ENCODE measurements around the gene ADA. TPM values are rescaled to one million over a fixed set of nuclear protein-coding genes. Genes with fewer than 3 reads are reported as not detected.

ADA gene
- total and polyA plus RNA-seq, 2 of the 13 experiments (the other 11 are each of a cell fraction or from before 2014, with no cell fraction given): 2.5 to 11.3 TPM

GRCh38 chr20:44651684-44652423 lies at the start of gene ADA (continued):
- TF ChIP-seq ZNF710 (CRISPR knock-in tag; IDR thresholded peaks at IDR 0.05; ENCODE audit: borderline replicate concordance) (no peak; the same call in 1 of the 2 replicates), THAP7 (CRISPR knock-in tag; IDR thresholded peaks at IDR 0.05) (0 out of 2 replicates have a peak, but pooled peaks have one; percentile 44), CHD2 (IDR thresholded peaks at IDR 0.05; ENCODE audit: low read depth, low read length) (no peak), ZNF484 (CRISPR knock-in tag; IDR thresholded peaks at IDR 0.05; ENCODE audit: borderline replicate concordance, low read depth) (no peak), ZNF576 (CRISPR knock-in tag; IDR thresholded peaks at IDR 0.05) (no peak), KLF16 (CRISPR knock-in tag; IDR thresholded peaks at IDR 0.05) (0 out of 4 replicates have a peak, but pooled peaks of 1 of the 2 experiments have one; percentile 21), ZNF292 (CRISPR knock-in tag; IDR thresholded peaks at IDR 0.05; ENCODE audit: borderline replicate concordance, low read depth) (no peak; the same call in 1 of the 2 replicates), SALL1 (CRISPR knock-in tag; IDR thresholded peaks at IDR 0.05) (peak; percentile 44), KDM1A (CRISPR knock-in tag; IDR thresholded peaks at IDR 0.05) (no peak), KDM3A (CRISPR knock-in tag; IDR thresholded peaks at IDR 0.05; ENCODE audit: low read depth) (no peak), SAFB2 (CRISPR knock-in tag; IDR thresholded peaks at IDR 0.05; ENCODE audit: borderline replicate concordance, low read depth) (no peak), RXRA (CRISPR knock-in tag; IDR thresholded peaks at IDR 0.05) (0 out of 2 replicates have a peak, but pooled peaks have one; percentile 38), ZBTB14 (CRISPR knock-in tag; IDR thresholded peaks at IDR 0.05) (no peak), ZSCAN22 (CRISPR knock-in tag; IDR thresholded peaks at IDR 0.05) (no peak), RBFOX2 (IDR thresholded peaks at IDR 0.05; ENCODE audit: low read depth, low read length) (peak; percentile 54), BCL3 (CRISPR knock-in tag; IDR thresholded peaks at IDR 0.05) (peak; percentile 53), SIX4 (CRISPR knock-in tag; IDR thresholded peaks at IDR 0.05) (no peak), ESRRA (CRISPR knock-in tag; IDR thresholded peaks at IDR 0.05; ENCODE audit: low read depth) (no peak), ZNF543 (CRISPR knock-in tag; IDR thresholded peaks at IDR 0.05) (peak; percentile 92), ZFP82 (CRISPR knock-in tag; IDR thresholded peaks at IDR 0.05; ENCODE audit: borderline replicate concordance) (no peak), ZNF790 (CRISPR knock-in tag; IDR thresholded peaks at IDR 0.05; ENCODE audit: borderline replicate concordance) (peak; percentile 80; the same call in 1 of the 2 replicates), GTF2F1 (IDR thresholded peaks at IDR 0.05; ENCODE audit: low read length) (no peak), ZNF264 (CRISPR knock-in tag; IDR thresholded peaks at IDR 0.05) (no peak), NFIB (CRISPR knock-in tag; IDR thresholded peaks at IDR 0.05; ENCODE audit: borderline replicate concordance) (no peak), NKX3-1 (CRISPR knock-in tag; IDR thresholded peaks at IDR 0.05) (no peak), ERF (CRISPR knock-in tag; IDR thresholded peaks at IDR 0.05) (peak; percentile 64; the same call in 1 of the 2 replicates)

Measured in HepG2 (cell line).